GM21529 (cell line): ENCODE data around the gene PLEK.
"Not testable (repeated sequence)": the region's sequence is repeated elsewhere in the genome, so short reads cannot be mapped to it uniquely, and the experiment has no call there.

Source experiments
- ATAC-seq: cut with Tn5 transposase; IDR thresholded peaks from one replicate; pipeline ENCODE4 v1.9.1; 2021; ENCODE audit not compliant: unreplicated experiment

Gene PLEK

DNA sequence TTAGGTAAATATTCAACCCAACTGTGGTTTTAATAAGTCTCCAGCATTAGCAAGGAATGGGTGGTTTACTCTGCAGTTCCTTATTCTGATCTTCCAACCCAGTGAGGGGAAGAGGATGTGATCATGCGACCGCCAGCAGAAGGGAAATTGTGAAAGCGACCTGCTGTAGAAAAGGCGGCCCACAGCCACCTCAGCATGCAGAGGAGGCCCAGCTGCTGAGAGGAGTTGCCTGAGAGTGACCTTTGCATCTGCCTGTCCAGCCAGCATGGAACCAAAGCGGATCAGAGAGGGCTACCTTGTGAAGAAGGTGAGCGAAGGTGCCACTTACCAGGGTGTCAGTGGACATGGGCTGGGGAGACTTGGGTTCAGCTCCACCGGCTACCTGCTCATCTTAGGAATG, at the start of gene PLEK:
PLEK (plus strand) TSS at position 196 of the 400 bp plus-strand sequence; CDS start at position 266, 70 bp downstream.
- peak; percentile 59 for ATAC-seq

DNA sequence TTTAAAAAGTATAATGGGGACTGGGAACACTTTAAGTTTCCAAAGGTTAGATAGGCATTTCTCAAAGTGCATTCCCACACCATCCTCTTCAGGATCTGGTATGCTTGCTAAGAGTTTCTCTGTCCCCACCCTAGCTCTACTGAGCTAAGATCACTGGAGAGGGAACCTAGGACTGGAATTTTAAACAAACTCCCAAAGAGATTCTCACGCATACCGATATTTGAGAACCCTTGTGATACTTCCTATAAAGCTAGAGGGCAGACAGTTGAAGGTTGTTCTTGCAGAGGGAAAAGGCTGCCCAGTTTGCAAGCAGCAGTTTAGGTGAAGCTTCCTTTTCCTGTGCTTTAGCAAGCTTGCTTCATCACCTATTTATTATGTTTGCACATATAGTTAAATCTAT, 49.0 kb upstream of the PLEK start:
- no peak for ATAC-seq

DNA sequence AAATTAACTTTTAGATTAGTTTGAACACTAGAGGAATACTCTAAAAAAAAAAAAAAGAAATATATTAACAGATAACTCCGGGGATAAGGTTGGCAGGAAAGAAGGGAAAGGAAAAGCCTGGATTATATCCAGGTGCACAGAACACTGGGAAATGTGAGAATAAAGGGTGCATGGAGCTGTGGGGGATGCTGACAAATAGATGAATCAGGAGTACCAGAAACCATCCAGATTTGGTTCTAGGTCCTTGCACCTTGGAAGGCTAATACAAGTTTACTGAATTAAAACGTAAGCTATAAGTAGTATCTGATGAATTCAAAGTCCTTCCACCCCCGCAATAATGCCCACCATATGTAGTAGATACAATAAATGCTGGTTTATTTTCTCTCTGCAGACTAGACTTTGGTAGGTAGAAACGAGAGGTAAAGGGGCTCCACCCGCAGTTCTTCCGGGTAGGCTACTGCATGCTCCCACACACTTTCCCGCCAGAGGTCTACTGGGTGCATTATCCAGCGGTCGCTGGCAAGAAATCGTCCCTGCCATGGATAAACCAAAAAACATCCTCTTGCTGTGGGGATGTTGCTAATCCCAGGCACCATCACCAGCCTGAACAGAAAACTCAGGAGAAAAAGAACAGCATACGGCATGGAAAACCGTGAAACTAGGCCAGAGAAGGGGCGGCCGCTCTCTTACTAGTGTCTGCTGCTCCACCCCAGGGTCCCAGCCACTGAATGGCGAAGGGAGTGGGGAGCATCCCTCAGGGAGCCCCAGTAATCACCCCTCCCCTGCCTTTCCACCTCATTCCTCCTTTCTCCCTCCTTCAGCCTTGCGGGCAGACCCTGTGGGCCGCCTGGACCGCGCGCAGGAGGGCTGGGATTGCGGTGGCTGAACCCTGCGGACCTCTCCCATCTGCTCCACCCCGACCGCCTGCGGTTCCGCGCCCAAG, 46.8 kb upstream of the PLEK start:
- no peak for ATAC-seq

- ATAC-seq = no peak
These were observed 46.1 kb upstream of the PLEK start for GRCh38 chr2:68318914-68319397.

DNA sequence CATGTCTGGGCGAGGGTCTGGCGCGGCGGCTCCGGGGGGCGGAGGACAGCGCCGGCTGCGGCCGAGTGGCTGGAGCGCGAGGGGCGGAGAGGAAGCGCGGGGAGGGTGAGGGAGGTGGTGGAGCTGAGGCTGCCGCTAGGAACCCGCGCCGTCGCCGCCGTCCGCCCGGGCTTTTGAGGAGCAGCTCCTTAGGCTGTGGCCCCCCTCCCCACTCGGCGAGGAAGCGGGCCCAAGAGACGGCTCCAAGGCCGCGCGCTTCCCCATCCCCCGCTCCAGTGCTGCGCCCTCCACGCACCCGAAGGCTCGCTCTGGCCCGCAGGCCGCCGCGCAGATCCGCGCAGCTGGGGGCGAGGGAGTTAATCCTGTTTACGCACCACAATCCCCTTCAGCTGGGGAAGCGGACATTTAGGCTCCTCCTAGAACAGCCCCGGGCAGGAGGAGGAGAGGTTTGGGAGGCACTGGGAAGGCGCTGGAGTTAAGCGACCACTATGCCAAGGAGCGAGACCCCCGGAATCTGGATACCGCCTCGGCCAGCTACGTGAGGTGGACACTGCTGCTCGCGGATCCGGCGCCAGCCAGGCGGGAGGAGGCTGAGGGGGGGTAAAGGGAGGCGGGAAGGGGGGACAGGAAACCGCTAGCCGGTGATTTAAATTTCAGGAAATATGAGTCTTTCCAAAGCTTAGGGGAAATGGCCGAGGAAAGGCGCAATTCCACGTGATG, 45.5 kb upstream of the PLEK start, which contains the start of gene CNRIP1:
CNRIP1 (minus strand) TSS at position 552 of the 720 bp plus-strand sequence; CDS start at position 3, 549 bp downstream.
- ATAC-seq = no peak

DNA sequence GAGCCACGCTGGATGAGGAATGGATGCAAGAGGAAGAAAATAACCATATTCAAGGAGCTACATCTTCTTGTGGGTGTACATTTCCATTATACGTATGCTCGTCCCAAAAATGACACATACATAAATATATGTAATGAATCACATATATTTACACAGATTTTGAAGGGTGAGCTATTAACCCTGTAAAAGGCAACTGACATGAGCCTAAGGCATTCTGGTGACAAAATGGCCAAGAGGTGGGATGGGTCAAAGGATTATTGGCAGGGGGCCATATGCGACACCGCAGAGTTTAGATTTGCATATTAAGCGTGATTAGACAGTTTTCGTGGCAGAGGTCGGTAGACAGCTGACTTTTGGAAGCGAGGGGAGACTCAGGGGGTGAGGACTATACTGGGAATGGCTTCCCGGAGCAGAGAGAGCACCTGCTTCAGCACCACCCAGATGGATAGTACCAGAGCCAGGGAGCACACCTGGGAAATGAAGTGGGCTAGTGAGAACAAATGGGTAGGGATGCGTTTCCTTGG, 44.9 kb upstream of the PLEK start:
- no peak for ATAC-seq

DNA sequence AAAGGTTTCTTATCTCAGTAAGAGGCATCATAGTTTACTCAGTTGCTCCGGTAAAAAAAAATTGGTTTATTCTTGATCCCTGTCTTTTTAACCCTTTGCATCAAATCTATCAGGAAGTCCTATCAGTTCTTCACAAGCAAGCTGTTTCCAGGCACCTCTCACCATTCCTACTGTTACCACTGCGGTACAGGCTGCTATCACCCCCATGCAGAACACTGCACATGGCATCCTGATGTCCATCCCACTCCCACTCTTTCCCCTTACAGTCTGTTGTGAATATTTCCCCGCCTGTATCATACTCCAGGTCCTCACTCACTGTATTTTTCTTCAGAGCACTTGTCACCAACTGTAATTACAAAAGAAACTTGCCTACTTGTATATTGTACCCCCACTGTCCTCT, 40.0 kb upstream of the PLEK start:
- no peak for ATAC-seq

- no peak for ATAC-seq
These were observed 36.2 kb upstream of the PLEK start for GRCh38 chr2:68328901-68329300.

- ATAC-seq = no peak
These were observed 34.4 kb upstream of the PLEK start for GRCh38 chr2:68330691-68331090.

DNA sequence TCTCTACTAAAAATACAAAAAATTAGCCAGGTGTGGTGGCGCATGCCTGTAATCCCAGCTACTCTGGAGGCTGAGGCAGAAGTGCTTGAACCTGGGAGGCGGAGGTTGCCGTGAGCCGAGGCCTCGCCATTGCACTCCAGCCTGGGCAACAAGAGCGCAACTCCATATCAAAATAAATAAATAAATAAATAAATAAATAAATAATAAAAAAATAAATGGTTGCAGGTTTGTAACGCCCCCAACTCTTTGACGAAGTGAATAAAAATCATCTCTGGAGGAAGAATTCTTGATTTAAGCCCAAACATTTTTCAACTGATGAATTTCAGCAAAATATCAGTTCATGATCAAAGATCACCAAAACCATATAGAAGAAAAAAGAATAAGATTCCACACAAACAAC, 32.1 kb upstream of the PLEK start:
- ATAC-seq = no peak

GRCh38 chr2:68333931-68334330, 31.2 kb upstream of the PLEK start:
- ATAC-seq = no peak

GRCh38 chr2:68336192-68336591, 28.9 kb upstream of the PLEK start:
- ATAC-seq = no peak

GRCh38 chr2:68340226-68341061, 24.6 kb upstream of the PLEK start:
- no peak for ATAC-seq

- ATAC-seq = no peak
These were observed 24.1 kb upstream of the PLEK start for GRCh38 chr2:68341062-68341329.

DNA sequence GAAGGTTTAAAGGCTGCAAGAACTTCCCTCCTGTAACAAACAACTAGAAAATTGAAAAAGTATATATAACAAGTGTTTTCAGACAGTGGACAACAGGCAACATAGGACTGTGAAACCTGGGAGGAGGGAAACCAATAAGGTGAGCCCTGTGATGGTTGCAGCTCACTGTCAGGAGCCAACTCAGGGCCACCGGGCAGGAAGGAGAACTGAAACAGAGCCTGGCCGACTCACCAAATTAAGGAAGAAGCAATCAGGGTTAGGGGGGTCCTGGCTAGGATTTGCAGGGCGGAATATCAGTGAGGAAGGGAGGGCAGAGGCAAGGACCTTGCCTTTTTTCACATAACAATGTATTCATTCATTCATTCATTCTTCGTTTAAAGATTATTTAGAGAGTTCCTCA, 23.5 kb upstream of the PLEK start:
- no peak for ATAC-seq

DNA sequence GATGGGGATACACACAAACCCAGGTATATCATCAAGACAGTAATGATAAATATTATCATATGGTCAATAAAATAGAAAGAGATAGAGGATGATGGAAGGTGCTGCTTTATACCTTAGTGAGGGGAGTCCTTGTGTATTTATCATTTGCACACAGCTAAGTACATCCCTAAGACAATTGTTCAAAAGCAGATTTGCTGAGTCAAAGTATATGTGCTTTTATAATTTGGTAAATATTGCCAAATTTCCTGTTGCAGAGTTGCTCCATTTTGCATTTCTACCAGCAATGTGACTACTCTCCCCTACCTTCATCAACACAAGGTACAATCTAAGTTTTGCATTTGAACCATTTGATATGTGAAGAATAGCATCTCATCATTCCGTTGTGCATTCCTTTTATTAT, 22.6 kb upstream of the PLEK start:
- ATAC-seq = no peak

- no peak for ATAC-seq
These were observed 21.1 kb upstream of the PLEK start for GRCh38 chr2:68344031-68344430.

DNA sequence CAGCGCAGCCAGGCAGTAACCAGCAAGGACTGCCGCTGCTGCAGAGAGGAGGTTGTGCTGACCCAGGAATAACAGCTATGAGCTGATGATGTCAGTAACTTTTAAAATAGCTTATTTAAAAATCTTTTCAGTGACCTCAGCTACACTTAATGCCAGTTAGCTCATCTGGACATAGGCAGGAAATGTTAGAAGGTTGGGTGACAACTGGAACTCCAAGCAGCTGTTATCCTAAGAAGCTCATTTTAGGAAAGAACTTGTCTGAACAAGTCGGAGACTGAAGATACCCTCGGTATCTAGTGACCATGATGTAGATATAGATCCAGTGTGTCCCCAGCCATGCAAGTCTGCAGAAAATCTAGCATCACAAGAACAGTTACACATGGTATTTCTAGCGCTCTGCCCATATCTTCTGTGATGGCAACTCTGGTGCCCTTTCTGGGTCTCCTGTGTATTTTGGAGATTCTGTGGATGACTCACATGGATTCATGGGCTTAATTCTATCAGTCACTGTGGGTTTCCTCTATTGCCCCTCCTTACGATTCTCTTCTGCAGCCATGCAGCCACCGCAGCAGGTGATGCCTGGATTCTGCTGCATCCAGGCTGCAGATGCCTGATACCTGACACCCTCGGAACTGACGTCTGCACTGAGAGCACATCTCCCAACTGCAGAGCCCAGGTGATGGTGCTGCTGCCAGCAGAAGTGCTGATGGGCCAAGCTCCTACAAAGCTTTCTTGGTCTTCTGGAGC, 19.8 kb upstream of the PLEK start:
- ATAC-seq = no peak

DNA sequence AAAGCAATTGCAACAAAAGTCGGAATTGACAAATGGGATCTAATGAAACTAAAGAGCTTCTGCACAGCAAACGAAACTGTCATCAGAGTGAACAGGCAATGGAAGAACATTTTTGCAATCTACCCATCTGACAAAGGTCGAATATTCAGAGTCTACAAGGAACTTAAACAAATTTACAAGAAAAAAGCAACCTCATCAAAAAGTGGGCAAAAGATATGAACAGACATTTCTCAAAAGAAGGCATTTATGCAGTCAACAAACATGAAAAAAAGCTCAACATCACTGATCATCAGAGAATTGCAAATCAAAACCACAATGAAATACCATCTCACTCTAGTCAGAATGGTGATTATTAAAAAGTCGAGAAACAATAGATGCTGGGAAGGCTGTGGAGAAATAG, 16.0 kb upstream of the PLEK start:
- ATAC-seq = not testable (repeated sequence)

DNA sequence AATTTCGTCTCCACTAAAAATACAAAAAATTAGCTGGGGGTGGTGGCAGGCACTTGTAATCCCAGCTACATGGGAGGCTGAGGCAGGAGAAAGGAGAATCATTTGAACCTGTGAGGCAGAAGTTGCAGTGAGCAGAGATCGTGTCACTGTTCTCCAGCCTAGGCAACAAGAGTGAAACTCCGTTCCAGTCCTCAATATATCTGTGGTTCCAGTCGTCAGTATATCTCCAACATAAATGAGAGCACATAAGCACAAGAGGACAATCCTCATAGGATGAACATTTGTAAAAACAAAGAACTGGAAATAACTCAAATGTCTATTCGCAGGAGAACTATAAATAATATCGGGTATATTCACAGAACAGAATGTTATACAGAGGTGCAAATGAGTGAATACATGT, 13.1 kb upstream of the PLEK start:
- ATAC-seq = no peak
